K562 (cell line): ENCODE data around the gene NET1. TPM values are rescaled to one million over a fixed set of nuclear protein-coding genes. Genes with fewer than 3 reads are reported as not detected.

Experiments used
- ARNT ChIP-seq, 2 experiments: fragments of 450-650 bp; IDR thresholded peaks; 2 replicates each; pipeline ENCODE4 v1.6.1; 2016; ENCODE audit warnings: mild to moderate bottlenecking in 1 of 2
- ATF3 ChIP-seq, 2 experiments: fragments of 450-650 bp in 1 of 2; sonication (generic) in 1 of 2; formaldehyde crosslinking in 1 of 2; IDR thresholded peaks in 1 of 2; conservative IDR thresholded peaks in 1 of 2; 2 replicates each; pipeline versions ENCODE4 v1.6.1 to v1.8.1; 2016 to 2023; ENCODE audit warnings: mild to moderate bottlenecking in 2 of 2, moderate library complexity in 2 of 2, inconsistent platforms in 1 of 2, missing genetic modification reagents in 1 of 2
- CSDE1 ChIP-seq, 2 experiments: fragments of 450-650 bp; IDR thresholded peaks; 2 replicates each; pipeline ENCODE4 v1.6.1; 2016; ENCODE audit warnings: mild to moderate bottlenecking in 1 of 2
- DPF2 ChIP-seq: fragments of 450-650 bp; IDR thresholded peaks from 2 replicates; pipeline ENCODE4 v1.6.1; 2016
- GTF3C2 ChIP-seq: IDR thresholded peaks from 3 replicates; pipeline ENCODE4 v1.6.1; 2011; ENCODE audit warnings: borderline replicate concordance, mild to moderate bottlenecking, moderate library complexity; ENCODE audit not compliant: insufficient read length; ENCODE audit errors: extremely low read depth
- KLF16 ChIP-seq: IDR thresholded peaks from 2 replicates; pipeline ENCODE4 v1.6.1; 2016; ENCODE audit warnings: antibody characterized with exemption
- POLR2AphosphoS2 ChIP-seq: IDR thresholded peaks from 2 replicates; pipeline ENCODE4 v1.6.1; 2012; ENCODE audit warnings: low read length, improper control_type of control experiment
- PRMT5 ChIP-seq: sonication (generic); formaldehyde crosslinking; IDR thresholded peaks from 2 replicates; pipeline ENCODE4 v1.5.0; 2020; ENCODE audit warnings: missing genetic modification reagents
- SMARCA5 ChIP-seq: fragments of 450-650 bp; IDR thresholded peaks from 2 replicates; pipeline ENCODE4 v1.6.1; 2016
- SMARCE1 ChIP-seq: fragments of 450-650 bp; IDR thresholded peaks from 2 replicates; pipeline ENCODE4 v1.7.1; 2016; ENCODE audit warnings: mild to moderate bottlenecking
- SREBF1 ChIP-seq: fragments of 150-350 bp; IDR thresholded peaks from 2 replicates; pipeline ENCODE4 v1.6.1; 2014; ENCODE audit warnings: antibody characterized with exemption, low read depth, low read length, borderline replicate concordance
- ZFPM2 ChIP-seq: fragments of 250-450 bp; sonication (Bioruptor Pico); IDR thresholded peaks from 2 replicates; pipeline ENCODE4 v1.5.1; 2022; ENCODE audit warnings: mild to moderate bottlenecking
- ZNF140 ChIP-seq: fragments of 250-450 bp; sonication (Bioruptor Pico); IDR thresholded peaks from 2 replicates; pipeline ENCODE4 v1.8.0; 2021; ENCODE audit warnings: moderate library complexity, mild to moderate bottlenecking, inconsistent platforms
- polyA plus RNA-seq, 8 experiments: library from polyadenylated mRNA; depleted of rRNA in 4 of 8; stranded (reverse) in 5 of 8; unstranded in 3 of 8; fragments of >200 nt; fragmentation: Nextera tagmentation in 2 of 8; fragmentation: Illumina TruSeq in 1 of 8; extraction: Ambion mirVana in 2 of 8; extraction: Trizol in 1 of 8; gene quantifications; 2 replicates each; pipeline versions ENCODE4 v1.2.1 to v1.2.3, GENCODE V29; 2011 to 2014; ENCODE audit warnings: inconsistent platforms in 1 of 8, missing spikeins in 1 of 8
- total RNA-seq, 7 experiments: library from RNA; depleted of rRNA in 6 of 7; stranded (reverse); fragments of >200 nt in 6 of 7; fragmentation: Illumina TruSeq in 2 of 7; extraction: Trizol in 2 of 7; gene quantifications; 2 replicates each; pipeline versions ENCODE4 v1.2.1 to v1.2.3, GENCODE V29; 2011 to 2021; ENCODE audit warnings: low replicate concordance in 1 of 7
- TF ChIP-seq, protein P1 (sequence below), 2 experiments: fragments of 450-650 bp; IDR thresholded peaks; 2 replicates each; pipeline ENCODE4 v1.6.1; 2016; ENCODE audit warnings: mild to moderate bottlenecking in 2 of 2, borderline replicate concordance in 1 of 2, low read depth in 1 of 2, moderate library complexity in 1 of 2
- TF ChIP-seq, protein P2 (sequence below): IDR thresholded peaks from 3 replicates; pipeline ENCODE4 v1.6.1; 2011; ENCODE audit warnings: borderline replicate concordance, mild to moderate bottlenecking; ENCODE audit not compliant: insufficient read length, insufficient read depth

Gene NET1
- total and polyA plus RNA-seq, 9 of the 15 experiments (the other 6 are each of a cell fraction or from before 2014, with no cell fraction given) = 47.4 to 258 (median 106) TPM

DNA sequence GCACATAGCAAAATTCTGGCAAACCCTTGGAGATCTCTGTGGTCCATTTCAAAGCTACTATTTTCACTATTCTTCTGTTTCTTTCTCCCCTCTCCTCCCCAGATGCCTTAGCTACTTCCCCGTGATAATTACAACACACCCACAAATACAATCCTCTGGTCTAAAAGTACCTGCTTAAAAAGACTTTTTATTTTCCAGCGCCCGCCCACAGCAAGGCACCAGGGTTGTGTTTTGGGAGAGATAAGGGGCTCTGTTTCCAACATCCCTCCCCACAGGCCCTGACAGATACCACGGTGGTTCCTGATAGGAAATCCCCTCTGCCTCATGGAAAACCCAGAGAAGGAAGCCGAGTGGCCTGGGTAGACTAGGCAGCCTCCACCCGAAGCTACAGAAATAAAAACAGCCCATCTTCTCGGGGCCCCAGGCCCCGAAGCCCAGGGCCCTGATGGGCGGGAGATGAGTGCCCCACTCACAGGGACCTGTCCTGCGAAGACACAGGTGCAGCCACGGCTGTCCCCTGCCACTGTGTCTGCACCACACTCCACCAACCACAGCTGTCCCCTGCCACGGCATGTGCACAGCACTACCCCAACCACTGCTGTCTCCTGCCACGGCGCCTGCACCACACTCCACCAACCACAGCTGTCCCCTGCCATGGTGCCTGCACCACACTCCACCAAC lies 67.3 kb downstream of the NET1 start (continued):
- TF ChIP-seq SMARCE1 (peak; percentile 86), GTF3C2 (no peak), PRMT5 (no peak), ATF3 (IDR thresholded peaks at IDR 0.05) (no peak), ATF3 (CRISPR knock-in tag; conservative IDR thresholded peaks at IDR 0.05) (no peak), KLF16 (peak; percentile 85), DPF2 (peak; percentile 92), ZFPM2 (CRISPR knock-in tag) (no peak), SREBF1 (no peak), ARNT (IDR thresholded peaks at IDR 0.05) (peak in 1 of 2 experiments; percentile 81; a peak in 2 of 4 replicates), SMARCA5 (no peak), POLR2AphosphoS2 (no peak), CSDE1 (IDR thresholded peaks at IDR 0.05) (no peak), ZNF140 (no peak)
- TF ChIP-seq, protein P1, sequence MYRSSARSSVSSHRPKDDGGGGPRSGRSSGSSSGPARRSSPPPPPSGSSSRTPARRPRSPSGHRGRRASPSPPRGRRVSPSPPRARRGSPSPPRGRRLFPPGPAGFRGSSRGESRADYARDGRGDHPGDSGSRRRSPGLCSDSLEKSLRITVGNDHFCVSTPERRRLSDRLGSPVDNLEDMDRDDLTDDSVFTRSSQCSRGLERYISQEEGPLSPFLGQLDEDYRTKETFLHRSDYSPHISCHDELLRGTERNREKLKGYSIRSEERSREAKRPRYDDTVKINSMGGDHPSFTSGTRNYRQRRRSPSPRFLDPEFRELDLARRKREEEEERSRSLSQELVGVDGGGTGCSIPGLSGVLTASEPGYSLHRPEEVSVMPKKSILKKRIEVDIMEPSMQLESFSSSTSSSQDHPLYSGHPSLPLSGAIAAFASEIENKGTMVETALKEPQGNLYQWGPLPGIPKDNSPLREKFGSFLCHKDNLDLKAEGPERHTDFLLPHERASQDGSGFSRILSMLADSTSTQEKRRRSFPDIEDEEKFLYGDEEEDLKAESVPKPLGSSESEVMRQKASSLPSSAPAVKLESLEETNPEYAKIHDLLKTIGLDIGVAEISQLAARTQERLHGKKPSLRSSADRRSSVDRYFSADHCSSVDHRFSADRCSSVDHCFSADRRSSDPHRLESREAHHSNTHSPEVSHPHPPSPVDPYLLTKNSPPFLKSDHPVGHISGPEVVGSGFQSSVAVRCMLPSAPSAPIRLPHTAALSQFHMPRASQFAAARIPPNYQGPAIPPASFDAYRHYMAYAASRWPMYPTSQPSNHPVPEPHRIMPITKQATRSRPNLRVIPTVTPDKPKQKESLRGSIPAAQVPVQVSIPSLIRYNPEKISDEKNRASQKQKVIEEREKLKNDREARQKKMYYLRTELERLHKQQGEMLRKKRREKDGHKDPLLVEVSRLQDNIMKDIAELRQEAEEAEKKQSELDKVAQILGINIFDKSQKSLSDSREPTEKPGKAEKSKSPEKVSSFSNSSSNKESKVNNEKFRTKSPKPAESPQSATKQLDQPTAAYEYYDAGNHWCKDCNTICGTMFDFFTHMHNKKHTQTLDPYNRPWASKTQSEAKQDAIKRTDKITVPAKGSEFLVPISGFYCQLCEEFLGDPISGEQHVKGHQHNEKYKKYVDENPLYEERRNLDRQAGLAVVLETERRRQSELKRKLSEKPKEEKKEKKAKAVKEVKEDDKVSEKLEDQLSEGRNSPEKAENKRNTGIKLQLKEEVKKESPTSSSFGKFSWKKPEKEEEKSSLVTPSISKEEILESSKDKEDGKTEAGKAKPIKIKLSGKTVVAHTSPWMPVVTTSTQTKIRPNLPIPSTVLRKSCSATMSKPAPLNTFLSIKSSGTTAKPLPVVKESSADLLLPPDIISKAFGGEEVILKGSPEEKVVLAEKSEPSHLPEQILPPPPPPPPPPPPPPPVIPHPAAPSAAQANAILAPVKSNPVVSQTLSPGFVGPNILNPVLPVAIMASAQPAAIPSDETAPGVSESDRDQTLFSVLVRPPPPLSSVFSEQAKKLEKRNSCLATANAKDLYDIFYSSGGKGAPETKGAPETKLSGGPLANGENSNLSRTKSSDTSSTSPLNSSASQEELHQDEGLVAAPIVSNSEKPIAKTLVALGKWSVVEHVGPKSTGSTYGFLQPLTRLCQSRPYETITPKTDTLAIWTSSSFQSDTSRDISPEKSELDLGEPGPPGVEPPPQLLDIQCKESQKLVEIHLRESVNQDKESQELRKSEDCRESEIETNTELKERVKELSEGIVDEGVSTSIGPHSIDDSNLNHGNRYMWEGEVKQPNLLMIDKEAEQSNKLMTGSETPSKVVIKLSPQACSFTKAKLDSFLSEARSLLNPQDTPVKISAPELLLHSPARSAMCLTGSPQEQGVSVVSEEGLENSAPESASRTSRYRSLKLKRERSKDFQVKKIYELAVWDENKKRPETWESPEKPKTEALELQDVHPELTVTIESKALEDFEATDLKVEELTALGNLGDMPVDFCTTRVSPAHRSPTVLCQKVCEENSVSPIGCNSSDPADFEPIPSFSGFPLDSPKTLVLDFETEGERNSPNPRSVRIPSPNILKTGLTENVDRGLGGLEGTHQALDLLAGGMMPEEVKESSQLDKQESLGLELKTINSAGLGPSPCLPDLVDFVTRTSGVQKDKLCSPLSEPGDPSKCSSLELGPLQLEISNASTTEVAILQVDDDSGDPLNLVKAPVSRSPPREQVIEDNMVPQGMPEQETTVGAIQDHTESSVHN (IDR thresholded peaks at IDR 0.05; ENCODE audit: borderline replicate concordance in 1 of 2, low read depth in 1 of 2) = no peak
- TF ChIP-seq, protein P2, sequence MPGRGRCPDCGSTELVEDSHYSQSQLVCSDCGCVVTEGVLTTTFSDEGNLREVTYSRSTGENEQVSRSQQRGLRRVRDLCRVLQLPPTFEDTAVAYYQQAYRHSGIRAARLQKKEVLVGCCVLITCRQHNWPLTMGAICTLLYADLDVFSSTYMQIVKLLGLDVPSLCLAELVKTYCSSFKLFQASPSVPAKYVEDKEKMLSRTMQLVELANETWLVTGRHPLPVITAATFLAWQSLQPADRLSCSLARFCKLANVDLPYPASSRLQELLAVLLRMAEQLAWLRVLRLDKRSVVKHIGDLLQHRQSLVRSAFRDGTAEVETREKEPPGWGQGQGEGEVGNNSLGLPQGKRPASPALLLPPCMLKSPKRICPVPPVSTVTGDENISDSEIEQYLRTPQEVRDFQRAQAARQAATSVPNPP = no peak
